Stimulated activated CD8-positive, alpha-beta memory T cell treated with anti-CD3 and anti-CD28 coated beads, Interleukin-7, amount 100 ng/mL, for 48 hours (primary cell): ENCODE measurements around the gene EMP3.

ENCODE experiments used
- DNase-seq, 2 donors: peaks; one replicate each; pipeline ENCODE4 v3.0.0-alpha.2; 2020; ENCODE audit warnings: low read depth in 1 of 2; ENCODE audit errors: extremely low read depth in 1 of 2

EMP3 gene

DNA sequence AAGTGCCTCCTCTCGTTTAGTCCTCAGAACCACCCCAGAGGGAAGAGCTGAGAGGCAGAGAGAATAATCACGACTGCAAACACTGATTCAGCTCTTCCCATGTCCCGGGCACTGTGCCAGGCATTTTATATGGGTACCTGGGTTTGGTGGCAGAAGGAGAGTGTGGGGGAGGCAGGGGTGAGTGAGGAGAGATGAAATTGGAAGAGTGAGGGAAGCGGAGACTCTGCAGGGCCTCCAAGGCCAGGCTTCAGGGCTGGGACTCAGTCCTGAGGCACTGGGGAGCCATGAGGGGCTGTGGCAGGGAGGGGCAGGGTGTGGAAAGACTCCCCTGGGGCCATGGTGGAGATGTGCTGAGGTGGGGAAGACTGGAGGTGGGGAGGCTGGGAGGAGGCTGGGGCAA lies 47.6 kb downstream of the EMP3 start:
- no peak for DNase-seq

DNA sequence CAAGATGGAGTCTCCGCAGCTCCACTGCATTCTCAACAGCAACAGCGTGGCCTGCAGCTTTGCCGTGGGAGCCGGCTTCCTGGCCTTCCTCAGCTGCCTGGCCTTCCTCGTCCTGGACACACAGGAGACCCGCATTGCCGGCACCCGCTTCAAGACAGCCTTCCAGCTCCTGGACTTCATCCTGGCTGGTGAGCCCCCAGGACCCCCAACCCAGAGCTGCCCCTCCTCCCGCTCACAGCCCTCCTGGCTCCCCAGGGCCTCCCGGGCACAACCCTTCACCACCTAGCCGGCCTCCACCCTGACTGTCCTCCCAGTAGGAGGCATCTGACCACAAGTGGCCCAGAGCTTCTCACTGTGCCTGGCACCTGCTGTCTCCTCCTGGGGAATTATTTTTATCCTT lies 48.2 kb downstream of the EMP3 start:
- no peak for DNase-seq

DNA sequence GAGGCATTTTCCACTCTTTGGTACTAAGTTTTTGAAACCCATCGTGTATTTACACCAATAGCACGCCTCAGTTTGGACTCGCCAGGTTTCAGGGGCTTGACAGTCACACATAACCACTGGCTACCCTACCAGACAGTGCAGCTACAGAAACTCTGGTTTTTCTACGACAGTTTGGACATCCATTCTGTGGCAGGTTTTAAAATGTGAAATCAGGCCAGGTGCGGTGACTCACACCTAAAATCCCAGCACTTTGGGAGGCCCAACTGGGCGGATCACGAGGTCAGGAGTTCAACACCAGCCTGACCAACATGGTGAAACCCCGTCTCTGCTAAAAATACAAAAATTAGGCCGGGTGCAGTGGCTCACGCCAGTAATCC lies 52.8 kb downstream of the EMP3 start:
- DNase-seq = no peak

DNA sequence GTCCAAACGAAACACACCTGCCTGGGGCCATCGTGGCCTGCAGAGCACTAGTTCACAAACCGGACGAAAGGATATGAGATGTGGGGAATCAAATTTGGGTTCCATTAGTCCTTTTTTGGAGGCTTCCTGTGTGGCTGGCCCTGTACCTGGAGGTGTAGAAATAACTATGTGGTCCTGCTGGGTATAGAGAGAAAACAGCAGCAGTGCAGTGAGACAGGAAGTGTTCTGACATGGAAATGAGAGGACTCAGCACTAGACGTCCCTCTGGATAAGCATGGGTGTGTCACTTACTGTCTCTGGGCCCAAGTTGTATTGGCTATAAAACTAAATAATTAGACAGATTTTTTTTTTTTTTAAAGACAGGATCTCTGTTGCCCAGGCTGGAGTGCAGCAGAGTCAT lies 53.7 kb downstream of the EMP3 start:
- no peak for DNase-seq
